Subcutaneous abdominal adipose tissue (tissue), 5 donors: ENCODE data around the gene SLC22A2.

ENCODE experiments used
- H3K27ac ChIP-seq: one replicate; pipeline ENCODE4 v1.7.0; 2013; ENCODE audit warnings: low read depth, mild to moderate bottlenecking, inconsistent platforms, low read length, moderate library complexity
- H3K27me3 ChIP-seq, 5 donors: one replicate each; pipeline ENCODE4 v1.7.0; 2013; ENCODE audit warnings: low read length in 5 of 5, inconsistent platforms in 1 of 5; ENCODE audit not compliant: control insufficient read depth in 5 of 5, insufficient read depth in 4 of 5
- H3K36me3 ChIP-seq, 5 donors: one replicate each; pipeline ENCODE4 v1.7.0; 2013; ENCODE audit warnings: low read length in 5 of 5; ENCODE audit not compliant: control insufficient read depth in 5 of 5, insufficient read depth in 5 of 5
- H3K4me1 ChIP-seq, 5 donors: one replicate each; pipeline ENCODE4 v1.7.0; 2013; ENCODE audit warnings: low read length in 5 of 5, mild to moderate bottlenecking in 3 of 5, moderate library complexity in 1 of 5; ENCODE audit not compliant: control insufficient read depth in 5 of 5, insufficient read depth in 5 of 5
- H3K4me3 ChIP-seq, 5 donors: one replicate each; pipeline ENCODE4 v1.7.0; 2013; ENCODE audit warnings: low read length in 5 of 5, low read depth in 1 of 5
- H3K9ac ChIP-seq, 5 donors: one replicate each; pipeline ENCODE4 v1.7.0; 2013; ENCODE audit warnings: low read length in 5 of 5, mild to moderate bottlenecking in 4 of 5, moderate library complexity in 3 of 5
- H3K9me3 ChIP-seq, 5 donors: one replicate each; pipeline ENCODE4 v1.7.0; 2013; ENCODE audit warnings: low read length in 5 of 5; ENCODE audit not compliant: control insufficient read depth in 5 of 5
- donor health status: healthy.
- donor health status: healthy.
- donor health status: healthy.
- donor health status: healthy.
- donor health status: healthy.

SLC22A2 gene

DNA sequence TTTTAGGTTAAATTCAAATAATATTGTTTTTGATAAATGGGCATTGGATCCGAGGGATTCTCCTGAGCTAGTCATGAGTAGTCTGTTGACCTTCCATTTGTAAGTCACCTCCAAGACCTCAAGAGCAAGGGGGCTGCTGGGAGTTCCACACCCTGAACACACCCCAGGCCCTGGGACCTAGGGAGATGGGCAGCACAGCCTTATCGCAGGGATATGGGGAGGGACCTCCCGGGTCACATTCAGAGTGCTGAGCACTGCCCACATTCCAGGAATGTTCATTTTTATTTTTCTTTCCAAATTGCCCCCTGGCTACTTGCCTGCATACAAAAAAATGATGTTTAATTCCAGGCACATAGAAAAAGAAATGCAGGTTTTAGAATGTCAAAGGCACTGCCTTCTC, 55.5 kb downstream of the SLC22A2 start:
- H3K27ac ChIP-seq, result no peak overlapping the region
- no peaks in the 10 kb centered on the region for H3K36me3 ChIP-seq
- H3K9me3 ChIP-seq, result peaks cover 0 to 11% (median 6%) of the 10 kb centered on the region in 5 donors
- H3K9ac ChIP-seq, result no peak overlapping the region
- no peak overlapping the region for H3K4me3 ChIP-seq
- peaks cover 0 to 3% (median 0%) of the 10 kb centered on the region in 5 donors for H3K4me1 ChIP-seq
- peaks cover 0 to 4% (median 0%) of the 10 kb centered on the region in 5 donors for H3K27me3 ChIP-seq

DNA sequence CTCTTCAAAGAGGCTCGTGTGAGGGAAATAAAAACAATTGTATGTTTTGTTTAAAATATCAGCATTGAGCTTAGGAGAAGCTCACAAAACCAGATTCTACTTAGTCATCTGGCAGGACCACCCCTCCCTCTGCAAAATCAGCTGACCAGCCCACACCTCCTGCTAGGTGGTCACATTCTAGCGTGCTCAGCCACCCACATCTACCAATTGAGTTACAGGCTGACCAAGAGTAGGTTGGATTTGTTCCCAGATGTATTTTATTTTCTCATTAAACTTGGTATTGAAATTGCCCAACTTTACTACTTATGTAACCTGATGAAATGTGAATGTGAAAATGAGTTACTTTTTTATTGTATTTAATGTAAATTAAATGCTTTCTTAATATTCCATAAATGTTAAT, 56.2 kb downstream of the SLC22A2 start:
- no peak overlapping the region for H3K4me3 ChIP-seq

DNA sequence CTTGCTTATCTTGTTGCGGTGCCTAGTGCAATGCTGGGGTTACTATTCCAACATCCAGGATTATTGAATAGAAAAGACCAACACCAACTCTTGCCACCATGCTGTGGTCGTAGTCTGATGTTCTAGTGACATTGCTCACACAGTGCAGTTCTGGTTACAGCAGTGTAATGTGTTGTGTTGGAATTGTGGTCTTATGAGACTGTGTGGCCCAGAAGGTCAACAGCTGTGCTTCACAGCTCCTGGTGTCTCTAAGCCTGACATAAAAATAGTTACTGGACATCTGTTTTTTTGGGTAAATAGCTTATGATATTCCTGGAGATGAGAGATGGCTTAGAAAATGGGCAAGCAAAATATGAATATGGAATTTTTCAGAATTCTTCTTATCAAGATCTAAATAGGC, 57.6 kb downstream of the SLC22A2 start:
- H3K27me3 ChIP-seq, result peaks cover 0 to 4% (median 0%) of the 10 kb centered on the region in 5 donors
- H3K4me1 ChIP-seq, result peaks cover 0 to 3% (median 0%) of the 10 kb centered on the region in 5 donors
- H3K9ac ChIP-seq, result no peak overlapping the region
- H3K9me3 ChIP-seq, result peaks cover 0 to 3% (median 0%) of the 10 kb centered on the region in 5 donors
- H3K36me3 ChIP-seq, result no peaks in the 10 kb centered on the region
- no peak overlapping the region for H3K4me3 ChIP-seq
- H3K27ac ChIP-seq, result no peak overlapping the region

More for the DNA sequence above, 56.2 kb downstream of the SLC22A2 start:
- peaks cover 0 to 3% (median 0%) of the 10 kb centered on the region in 5 donors for H3K4me1 ChIP-seq
- H3K27me3 ChIP-seq, result peaks cover 0 to 4% (median 0%) of the 10 kb centered on the region in 5 donors
- no peak overlapping the region for H3K9ac ChIP-seq
- H3K9me3 ChIP-seq, result peaks cover 0 to 4% (median 1%) of the 10 kb centered on the region in 5 donors
- H3K36me3 ChIP-seq, result no peaks in the 10 kb centered on the region
- H3K27ac ChIP-seq, result no peak overlapping the region

DNA sequence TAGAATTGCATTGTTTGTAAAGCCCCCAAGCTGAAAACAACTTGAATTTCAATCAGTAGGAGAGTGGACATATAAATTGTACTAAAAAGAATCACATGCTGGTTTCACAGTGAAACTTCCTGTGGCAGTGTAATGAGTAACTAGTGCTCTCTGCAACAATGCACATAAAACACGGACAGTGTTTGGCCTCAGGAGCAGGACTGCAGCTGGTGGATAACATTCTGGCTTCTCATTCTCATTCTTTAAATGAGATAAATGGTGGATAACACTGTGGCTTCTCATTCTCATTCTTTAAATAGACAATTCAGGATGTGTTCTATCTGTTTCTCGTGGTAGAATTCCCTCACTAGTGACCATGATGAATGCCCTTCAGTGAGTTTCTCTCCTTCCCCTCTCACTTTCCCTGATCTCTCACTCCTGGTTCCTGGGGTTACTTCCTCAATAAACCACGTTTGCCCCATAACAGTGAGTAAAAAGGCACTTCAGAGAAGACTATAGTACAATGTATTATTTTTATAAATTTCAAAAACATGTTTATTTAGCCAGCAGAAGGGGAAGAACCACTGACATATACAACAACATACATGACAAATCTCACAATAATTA, 59.9 kb downstream of the SLC22A2 start:
- Histone ChIP-seq H3K27me3 (peaks cover 0 to 4% (median 0%) of the 10 kb centered on the region in 5 donors), H3K4me3 (no peak overlapping the region), H3K4me1 (peaks cover 0 to 3% (median 0%) of the 10 kb centered on the region in 5 donors), H3K27ac (no peak overlapping the region), H3K9ac (no peak overlapping the region), H3K9me3 (peaks cover 0 to 22% (median 4%) of the 10 kb centered on the region in 5 donors), H3K36me3 (no peaks in the 10 kb centered on the region)

DNA sequence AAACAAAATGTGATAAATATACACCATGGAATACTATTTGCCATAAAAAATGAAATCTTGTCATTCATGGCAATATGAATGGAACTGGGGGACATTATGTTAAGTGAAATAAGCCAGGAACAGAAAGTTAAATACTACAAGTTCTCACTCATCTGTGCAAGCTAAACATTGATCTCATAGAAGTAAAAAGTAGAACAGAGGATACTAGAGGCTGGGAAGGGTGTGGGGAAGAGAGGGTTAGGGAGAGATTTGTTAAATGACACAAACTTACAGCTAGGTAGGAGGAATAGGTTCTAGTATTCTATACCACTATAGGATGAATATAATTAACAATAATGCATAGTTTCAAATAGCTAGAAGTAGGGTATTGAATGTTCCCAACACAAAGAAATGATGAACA, 61.0 kb downstream of the SLC22A2 start:
- no peak overlapping the region for H3K4me3 ChIP-seq
- peaks cover 0 to 4% (median 0%) of the 10 kb centered on the region in 5 donors for H3K27me3 ChIP-seq
- no peak overlapping the region for H3K9ac ChIP-seq
- H3K4me1 ChIP-seq, result peaks cover 0 to 3% (median 0%) of the 10 kb centered on the region in 5 donors
- peaks cover 0 to 33% (median 8%) of the 10 kb centered on the region in 5 donors for H3K9me3 ChIP-seq
- no peaks in the 10 kb centered on the region for H3K36me3 ChIP-seq
- no peak overlapping the region for H3K27ac ChIP-seq

DNA sequence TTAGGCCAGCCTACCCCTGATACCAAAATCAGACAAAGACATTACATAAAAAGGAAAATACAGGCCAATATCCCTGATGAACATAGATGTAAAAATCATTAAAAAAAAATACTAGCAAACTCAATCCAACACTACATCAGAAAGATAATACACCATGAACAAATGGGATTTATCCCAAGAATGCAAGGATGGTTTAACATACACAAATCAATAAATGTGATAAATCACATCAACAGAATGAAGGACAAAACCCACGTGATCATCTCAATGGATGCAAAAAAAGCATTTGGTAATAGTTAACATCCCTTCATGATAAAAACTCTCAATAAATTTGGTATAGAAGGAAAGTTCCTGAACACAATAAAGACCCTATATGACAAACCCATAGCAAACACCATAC, 63.8 kb downstream of the SLC22A2 start:
- Histone ChIP-seq H3K4me3 (no peak overlapping the region), H3K9me3 (peaks cover 3 to 43% (median 13%) of the 10 kb centered on the region in 5 donors), H3K9ac (no peak overlapping the region), H3K27ac (no peak overlapping the region), H3K36me3 (no peaks in the 10 kb centered on the region), H3K27me3 (no peaks in the 10 kb centered on the region), H3K4me1 (no peaks in the 10 kb centered on the region)

DNA sequence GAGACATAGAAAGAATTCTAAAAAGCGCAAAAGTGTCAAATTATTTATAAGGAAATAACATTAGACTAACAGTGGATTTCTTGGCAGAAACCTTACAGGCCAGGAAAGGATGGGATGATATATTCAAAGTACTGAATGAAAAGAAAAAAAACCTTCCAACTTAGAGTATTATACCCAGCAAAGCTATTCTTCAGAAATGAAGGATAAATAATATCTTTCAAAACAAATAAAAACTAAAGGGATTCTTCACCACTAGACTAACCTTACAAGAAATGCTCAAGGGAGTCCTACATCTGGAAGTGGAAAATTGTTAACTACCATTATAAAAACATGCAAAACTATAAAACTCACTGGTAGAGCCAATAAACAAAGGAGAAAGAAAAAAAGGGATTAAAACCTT, 65.8 kb downstream of the SLC22A2 start:
- no peaks in the 10 kb centered on the region for H3K36me3 ChIP-seq
- no peaks in the 10 kb centered on the region for H3K4me1 ChIP-seq
- no peaks in the 10 kb centered on the region for H3K27me3 ChIP-seq
- peaks cover 3 to 43% (median 13%) of the 10 kb centered on the region in 5 donors for H3K9me3 ChIP-seq
- no peak overlapping the region for H3K4me3 ChIP-seq
- no peak overlapping the region for H3K27ac ChIP-seq
- H3K9ac ChIP-seq, result no peak overlapping the region

DNA sequence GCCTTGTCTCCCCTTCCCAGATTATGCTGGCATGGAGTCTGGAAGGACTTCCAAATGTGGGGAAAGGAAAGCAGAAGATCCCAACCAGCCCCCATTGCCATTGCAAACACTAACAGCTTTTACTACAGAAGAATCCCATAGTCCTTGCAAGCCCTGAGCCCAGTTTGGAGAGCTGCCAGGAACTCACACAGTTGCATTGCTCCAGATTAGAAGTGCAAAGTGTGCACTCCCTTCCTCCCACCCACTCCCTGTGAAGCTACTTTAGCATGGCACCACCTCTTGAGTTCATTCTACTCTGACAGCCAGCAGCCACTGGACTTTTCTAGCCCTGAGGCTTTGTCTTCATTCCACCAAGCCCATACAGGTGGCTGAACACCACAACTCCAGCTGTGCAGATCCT, 67.6 kb downstream of the SLC22A2 start:
- no peak overlapping the region for H3K27ac ChIP-seq
- no peak overlapping the region for H3K9ac ChIP-seq
- H3K4me1 ChIP-seq, result no peaks in the 10 kb centered on the region
- no peaks in the 10 kb centered on the region for H3K27me3 ChIP-seq
- H3K9me3 ChIP-seq, result peaks cover 3 to 40% (median 13%) of the 10 kb centered on the region in 5 donors
- no peak overlapping the region for H3K4me3 ChIP-seq
- no peaks in the 10 kb centered on the region for H3K36me3 ChIP-seq

DNA sequence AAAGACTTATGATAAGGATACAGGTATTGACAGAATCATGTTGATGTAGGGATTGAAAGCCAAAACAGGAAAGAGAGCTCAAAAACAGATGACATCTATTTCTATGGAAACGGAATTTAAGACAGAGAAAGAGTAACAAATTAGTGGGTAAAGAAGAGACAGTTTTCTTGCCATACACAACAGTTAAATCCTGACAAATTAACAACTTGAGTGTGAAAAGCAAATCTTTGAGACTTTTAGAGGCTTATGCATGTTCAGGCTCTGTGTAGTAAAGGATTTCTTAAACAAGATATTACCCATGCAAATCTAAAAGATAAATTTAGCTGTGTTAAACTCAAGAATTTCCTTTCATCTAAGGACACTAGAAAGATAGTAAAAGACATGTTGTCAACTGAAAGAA, 68.5 kb downstream of the SLC22A2 start:
- Histone ChIP-seq H3K27ac (no peak overlapping the region), H3K27me3 (no peaks in the 10 kb centered on the region), H3K4me1 (no peaks in the 10 kb centered on the region), H3K9ac (no peak overlapping the region), H3K9me3 (peaks cover 3 to 33% (median 11%) of the 10 kb centered on the region in 5 donors), H3K4me3 (no peak overlapping the region), H3K36me3 (no peaks in the 10 kb centered on the region)

DNA sequence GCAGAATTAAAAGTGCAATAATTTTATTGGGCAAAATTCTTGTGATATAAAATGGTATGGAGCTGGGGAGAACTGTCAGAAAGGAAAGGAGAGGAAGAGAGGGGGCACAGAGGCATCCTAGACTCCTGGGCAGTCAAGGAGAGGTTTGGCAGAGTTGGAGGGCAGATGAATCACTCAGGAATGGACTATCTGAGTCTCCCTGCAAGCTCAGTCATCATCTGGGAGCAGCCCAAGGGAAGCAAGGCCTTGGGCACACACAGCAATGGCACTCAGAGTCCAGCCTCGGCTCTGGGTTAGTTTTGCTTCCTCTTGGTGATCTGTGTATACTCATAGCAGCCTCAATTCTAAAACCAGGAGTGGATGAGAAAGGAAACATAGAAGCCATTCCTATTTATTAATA, 69.8 kb downstream of the SLC22A2 start:
- no peaks in the 10 kb centered on the region for H3K4me1 ChIP-seq
- H3K27ac ChIP-seq, result no peak overlapping the region
- no peaks in the 10 kb centered on the region for H3K36me3 ChIP-seq
- H3K9me3 ChIP-seq, result peaks cover 3 to 22% (median 6%) of the 10 kb centered on the region in 5 donors
- H3K27me3 ChIP-seq, result no peaks in the 10 kb centered on the region
- H3K9ac ChIP-seq, result no peak overlapping the region
- H3K4me3 ChIP-seq, result no peak overlapping the region
